ENCODE data around the gene PGS1.
"Not testable (repeated sequence)": the region's sequence is repeated elsewhere in the genome, so short reads cannot be mapped to it uniquely, and the experiment has no call there.

Gene PGS1

DNA sequence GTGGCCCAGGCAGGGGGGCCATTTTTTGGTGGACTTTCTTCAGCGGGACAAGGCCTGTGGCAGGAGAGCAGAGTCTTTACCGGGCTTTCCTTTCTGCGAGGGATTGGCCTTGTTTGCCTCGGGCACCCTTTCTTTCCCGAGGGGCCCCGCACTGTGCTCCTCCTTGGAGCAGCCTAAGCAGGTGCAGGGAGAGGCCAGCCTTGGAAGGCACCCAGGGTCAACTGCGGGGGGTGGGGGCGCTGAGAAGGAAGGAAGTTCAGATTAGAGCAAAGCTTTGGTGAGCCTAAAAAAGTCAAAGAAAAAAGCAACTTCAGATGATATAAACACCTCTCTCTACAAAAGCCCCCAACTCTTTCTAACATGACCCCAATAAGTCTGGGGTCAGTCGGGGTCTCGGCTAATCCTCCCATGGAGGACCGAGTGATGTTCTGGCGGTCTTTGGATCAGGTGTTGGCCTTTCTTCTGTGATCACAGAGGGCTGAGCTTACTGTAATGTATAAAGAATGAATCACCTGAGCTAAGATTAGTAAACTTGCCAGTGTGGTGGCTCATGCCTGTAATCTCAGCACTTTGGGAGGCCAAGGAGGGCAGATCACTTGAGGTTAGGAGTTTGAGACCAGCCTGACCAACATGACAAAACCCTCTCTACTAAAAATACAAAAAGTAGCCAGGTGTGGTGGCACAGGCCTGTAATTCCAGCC lies 63.0 kb downstream of the PGS1 start:
- no peak for DNase-seq

DNA sequence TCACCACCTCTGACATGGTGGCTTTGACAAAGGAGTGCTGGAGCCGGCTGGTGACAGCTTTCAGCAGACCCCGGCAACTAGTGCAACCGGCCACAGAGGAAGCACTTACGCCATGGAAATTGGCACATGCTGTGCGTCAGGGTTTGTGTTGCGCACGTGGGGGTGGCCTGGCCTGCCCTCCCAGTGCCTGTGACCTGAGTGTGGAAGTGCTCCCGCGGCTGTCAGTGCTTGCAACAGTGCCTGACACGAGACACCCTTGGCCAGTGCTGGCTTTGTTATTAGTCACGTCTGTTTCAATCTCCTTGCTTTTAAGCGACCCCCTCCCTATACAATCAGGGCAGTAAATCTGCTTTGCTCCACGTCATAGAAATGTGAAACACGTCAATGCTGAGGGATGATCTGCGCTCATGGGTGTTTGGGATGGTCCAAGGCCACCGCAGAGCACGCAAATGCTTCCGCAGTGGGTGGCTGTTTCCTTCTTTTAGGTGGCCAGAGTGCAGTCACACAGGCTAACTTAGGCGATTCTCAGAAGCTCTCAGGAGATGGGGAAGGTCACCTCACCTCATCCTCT lies 64.3 kb downstream of the PGS1 start:
- DNase-seq: peak in 3 of 56 donors; percentile 11 to 21 (median 16)

DNA sequence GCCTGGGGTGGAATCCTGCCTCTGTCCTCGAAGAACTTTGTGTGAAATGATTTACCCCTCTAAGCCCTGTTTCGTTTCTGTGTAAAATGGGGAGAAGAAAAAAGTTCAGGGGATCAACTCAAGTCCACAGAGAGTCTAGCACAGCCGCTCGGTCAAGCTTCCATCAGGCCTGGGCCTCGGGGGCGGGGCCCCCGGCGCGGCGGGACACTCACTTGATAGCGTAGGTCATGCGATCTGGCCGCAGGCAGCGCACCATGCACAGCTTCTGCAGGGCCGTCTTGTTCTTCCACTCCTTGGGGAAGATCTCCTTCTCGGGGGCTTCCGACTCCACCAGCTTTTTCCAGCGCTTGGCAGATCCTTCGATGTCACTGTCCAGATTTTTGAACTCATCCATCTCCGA lies 65.9 kb downstream of the PGS1 start:
- DNase-seq: no peak

GRCh38 chr17:78446833-78447232 lies 68.4 kb downstream of the PGS1 start:
- no peak for DNase-seq

DNA sequence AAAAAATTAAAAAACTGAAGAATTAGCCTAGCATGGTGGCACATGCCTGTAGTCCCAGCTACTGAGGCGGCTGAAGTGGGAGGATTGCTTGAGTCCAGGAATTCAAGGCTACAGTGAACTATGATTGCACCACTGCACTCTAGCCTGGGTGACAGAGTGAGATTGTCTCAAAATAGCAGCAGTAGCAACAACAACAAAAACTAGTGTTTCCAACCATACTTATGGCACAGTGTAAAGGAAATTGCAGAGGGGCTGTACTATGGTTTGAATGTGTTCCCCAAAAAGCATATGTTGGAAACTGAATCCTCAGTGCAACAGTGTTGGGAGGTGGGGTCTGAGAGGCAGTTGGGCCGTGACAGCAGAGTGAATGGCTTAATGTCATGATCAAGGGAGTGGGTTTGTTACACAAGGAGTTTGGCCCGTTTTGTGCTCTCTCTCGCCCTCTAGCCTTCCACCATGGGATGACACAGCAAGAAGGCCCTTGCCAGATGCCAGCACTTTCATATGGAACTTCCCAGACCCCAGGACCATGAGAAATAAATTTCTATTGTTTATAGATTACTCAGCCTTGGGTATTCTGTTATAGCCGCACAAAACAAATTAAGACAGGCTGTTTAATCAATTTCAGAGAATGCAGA lies 70.0 kb downstream of the PGS1 start:
- DNase-seq: no peak

GRCh38 chr17:78449983-78450595 lies 71.6 kb downstream of the PGS1 start:
- DNase-seq: no peak

DNA sequence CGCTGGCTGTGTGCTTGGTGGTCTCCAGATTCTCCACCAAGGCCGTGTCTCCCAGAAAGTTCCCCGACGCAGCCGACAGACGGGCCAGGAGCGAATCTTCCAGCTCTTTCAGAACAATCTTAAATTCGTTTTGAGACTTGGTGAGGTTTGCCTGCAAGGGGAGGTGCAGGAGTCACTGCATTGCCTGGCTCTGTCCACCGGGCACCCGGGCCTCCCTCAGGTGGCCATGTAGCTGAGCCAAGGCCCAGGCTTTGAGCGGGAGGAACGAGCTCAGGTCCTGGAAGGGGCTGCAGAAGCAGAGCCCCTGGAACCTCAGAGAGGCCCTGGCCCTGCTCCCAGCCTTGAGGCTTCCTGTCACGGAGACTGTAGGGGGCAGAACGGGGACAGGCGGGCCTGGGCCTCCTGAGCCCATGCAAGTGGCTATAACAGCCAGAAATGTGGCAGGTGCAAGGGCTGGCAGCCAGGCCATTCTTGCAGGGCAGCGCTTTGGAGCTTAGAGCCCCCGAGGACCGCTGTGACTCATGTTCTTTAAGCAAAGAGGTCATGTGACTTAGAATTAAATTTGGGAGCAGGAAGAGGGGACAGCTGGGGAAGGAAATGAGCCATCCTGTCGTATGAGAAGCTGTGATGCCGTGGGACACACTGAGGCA lies 72.4 kb downstream of the PGS1 start:
- no peak for DNase-seq

DNA sequence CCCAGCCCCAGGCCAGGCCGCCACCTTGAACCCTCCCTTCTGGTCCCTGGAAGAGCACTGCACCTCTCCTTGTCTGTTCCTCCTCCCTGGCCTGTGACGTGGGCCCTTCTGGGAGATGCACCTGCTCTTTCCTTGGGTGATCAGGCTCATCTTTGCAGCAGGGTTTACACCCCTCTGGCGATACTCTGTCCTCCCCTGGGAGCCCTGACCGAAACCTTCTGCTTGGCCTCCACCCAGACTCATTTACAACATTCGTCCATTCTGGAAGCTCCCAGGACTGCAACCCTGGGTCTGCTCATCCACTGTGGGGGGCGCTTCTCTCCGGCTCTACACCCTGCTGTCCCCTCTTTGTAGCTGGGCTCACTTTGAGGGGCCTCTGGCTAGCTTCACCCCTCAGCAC lies 73.3 kb downstream of the PGS1 start:
- no peak for DNase-seq

- DNase-seq: no peak
Observed at GRCh38 chr17:78454346-78454745, 75.9 kb downstream of the PGS1 start.

DNA sequence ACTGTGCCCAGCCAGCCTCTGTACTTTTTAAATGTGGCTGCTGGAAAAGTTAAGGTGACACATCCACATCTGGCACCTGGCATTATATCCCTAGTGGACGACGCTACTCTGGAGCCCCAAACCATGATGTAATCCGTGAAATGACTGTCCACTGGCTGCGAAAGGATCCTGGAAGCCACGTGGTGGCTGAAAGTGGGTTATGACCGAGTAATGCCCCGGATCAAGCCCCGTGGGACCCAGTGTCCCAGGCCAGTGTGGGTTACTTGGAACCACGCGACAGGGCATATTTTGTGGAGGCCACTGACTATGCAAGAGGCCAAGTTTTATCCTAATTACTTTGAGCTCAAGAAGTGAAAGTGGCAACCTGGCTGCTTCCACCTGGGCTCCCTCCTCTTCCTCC lies 79.6 kb downstream of the PGS1 start:
- DNase-seq: peak in 9 of 56 donors; percentile 8 to 58 (median 30)

GRCh38 chr17:78458736-78459335 lies 80.4 kb downstream of the PGS1 start:
- DNase-seq: peak in 55 of 56 donors; percentile 22 to 98 (median 88)

DNA sequence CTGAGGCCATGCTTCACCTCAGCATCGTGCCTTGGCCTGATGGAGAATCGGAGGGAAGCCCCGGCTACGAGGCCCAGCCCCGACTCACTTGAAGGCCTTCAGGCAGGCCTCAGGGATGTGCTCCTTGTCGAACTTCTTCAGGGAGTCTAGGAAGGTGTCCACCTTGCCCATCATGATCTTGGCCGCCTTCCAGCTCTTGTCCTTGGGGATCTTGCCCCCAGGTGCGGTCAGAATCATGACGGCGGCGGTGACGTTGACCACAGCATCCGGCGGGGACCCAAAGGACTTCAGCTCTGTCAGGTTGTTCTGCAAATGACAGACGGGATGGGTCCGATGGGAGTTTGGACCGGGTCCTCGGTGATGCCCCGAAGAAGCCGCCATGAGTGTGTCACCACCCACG lies 81.2 kb downstream of the PGS1 start:
- DNase-seq: no peak

GRCh38 chr17:78460176-78460675 lies 81.8 kb downstream of the PGS1 start:
- no peak for DNase-seq

GRCh38 chr17:78460951-78461798 lies 82.7 kb downstream of the PGS1 start:
- no peak for DNase-seq

- no peak for DNase-seq
Observed at GRCh38 chr17:78461799-78462053, 83.3 kb downstream of the PGS1 start.

- DNase-seq: no peak
Observed at GRCh38 chr17:78462148-78462547, 83.7 kb downstream of the PGS1 start.

- DNase-seq: not testable (repeated sequence)
Observed at GRCh38 chr17:78466109-78466785, 87.8 kb downstream of the PGS1 start.

DNA sequence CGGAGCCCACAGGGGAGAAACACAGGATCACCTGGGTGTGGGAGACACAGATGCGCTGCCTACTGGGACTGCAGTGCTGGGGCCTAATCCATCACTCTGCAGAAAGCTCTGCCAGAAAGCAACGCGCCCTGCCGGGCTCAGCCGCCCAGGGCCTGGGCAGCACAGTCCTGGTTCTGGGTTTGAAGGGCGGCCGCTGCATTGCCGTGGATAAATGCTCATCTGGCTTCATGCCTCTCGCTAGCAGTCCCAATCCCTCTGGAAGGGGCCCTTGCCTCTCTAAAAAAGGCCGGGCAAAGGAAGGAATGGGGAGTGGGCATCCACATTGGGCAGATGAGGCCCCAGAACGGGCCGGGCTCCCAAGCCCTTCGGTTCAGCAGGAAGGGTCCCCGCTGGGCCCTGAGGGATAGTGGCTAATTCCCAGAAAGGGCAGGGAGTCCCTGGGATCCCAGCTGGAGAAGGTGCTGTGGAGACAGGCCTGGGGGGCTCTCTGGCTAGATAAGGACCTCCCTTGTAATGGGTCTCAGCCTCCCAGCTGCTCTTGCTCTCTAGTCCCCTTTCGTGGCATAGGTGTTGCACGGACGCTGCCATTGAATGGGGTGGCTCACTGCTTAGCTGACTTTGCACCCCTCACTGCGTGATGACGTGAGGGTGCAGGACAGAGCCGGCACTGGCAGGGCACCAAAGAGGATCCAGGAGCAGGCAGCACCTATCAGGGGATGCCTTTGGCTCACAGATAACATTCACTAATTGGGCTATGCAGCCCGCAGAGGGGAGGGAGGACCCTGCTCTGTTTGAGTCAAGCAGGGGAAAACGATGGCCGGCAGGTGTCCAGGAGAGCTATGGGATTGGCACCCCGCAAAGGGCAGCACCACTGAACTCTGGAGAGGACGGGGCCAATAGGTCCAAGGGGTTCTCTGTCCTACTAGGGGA lies 88.6 kb downstream of the PGS1 start:
- no peak for DNase-seq

GRCh38 chr17:78468366-78468765 lies 89.9 kb downstream of the PGS1 start:
- DNase-seq: no peak

All from amygdala (tissue), 56 donors.